HCT116 (cell line): Measurements from ENCODE around the gene PIK3C2A. TPM values are rescaled to one million over a fixed set of nuclear protein-coding genes. Genes with fewer than 3 reads are reported as not detected.
A peak's percentile ranks its signal among the peaks of the same experiment; 100 is the strongest.

Source experiments
- ATAC-seq: fragments of 200-7000 bp; cut with Tn5 transposase; 2 replicates; pipeline ENCODE4 v1.9.1; 2020; ENCODE audit warnings: mild to moderate bottlenecking, moderate library complexity
- BruUV-seq: library from RNA; stranded (reverse); fragments of 400-500 nt; replicated peaks from 2 replicates; lab custom pipeline; 2021; lab: Mats Ljungman, UMichigan
- CTCF ChIA-PET: fragments of 300-600 bp; sonication (Branson Sonifier 250); formaldehyde crosslinking; loops from one replicate; lab custom pipeline; 2021; ENCODE audit warnings: antibody characterized with exemption; lab: Charles Lee
- POLR2A ChIA-PET: fragments of 300-600, 350-600 bp; sonication (Branson Sonifier 250); formaldehyde crosslinking; loops from one replicate; lab custom pipeline; 2021; ENCODE audit warnings: antibody characterized with exemption; lab: Charles Lee
- RAD21 ChIA-PET, 2 experiments: fragments of 300-600 bp; sonication (Branson Sonifier 250); formaldehyde crosslinking; loops; one replicate each; lab custom pipeline; 2023; ENCODE audit warnings: low total read pairs in 2 of 2; ENCODE audit not compliant: uncharacterized antibody in 2 of 2, unreplicated experiment in 2 of 2, low non-redundant PET in 1 of 2; lab: Charles Lee
- DNase-seq: peaks from one replicate; pipeline ENCODE4 v3.0.0-alpha.2; 2010; ENCODE audit warnings: low read depth, low spot score
- H2AFZ ChIP-seq: fragments of 200-600 bp; shearing (Covaris generic), sonication (generic); 2 replicates; pipeline ENCODE4 v1.6.1; 2017; ENCODE audit warnings: low read depth, mixed run types, mixed read lengths, antibody characterized with exemption, low read length; ENCODE audit not compliant: poor library complexity, severe bottlenecking
- H3K27ac ChIP-seq: 2 replicates; pipeline ENCODE4 v1.5.1; 2012; ENCODE audit warnings: low read depth, low read length
- H3K27me3 ChIP-seq: fragments of 200-600 bp; sonication (generic); 2 replicates; pipeline ENCODE4 v1.6.1; 2016; ENCODE audit warnings: mixed run types, low read length, mixed read lengths; ENCODE audit not compliant: insufficient read depth
- H3K36me3 ChIP-seq, 2 experiments: fragments of 200-500 bp in 1 of 2; fragments of 200-600 bp in 1 of 2; sonication (Bioruptor generic) in 1 of 2; sonication (generic) in 1 of 2; 2 replicates each; pipeline versions ENCODE4 v1.5.1 to v1.6.1; 2014 to 2016; ENCODE audit warnings: low read length in 2 of 2, inconsistent platforms in 1 of 2, mixed read lengths in 1 of 2, mixed run types in 1 of 2; ENCODE audit not compliant: insufficient read depth in 2 of 2, control insufficient read depth in 1 of 2
- H3K4me1 ChIP-seq, 2 experiments: fragments of 200-600 bp in 1 of 2; sonication (generic) in 1 of 2; 2 replicates each; pipeline versions ENCODE4 v1.5.1 to v1.6.1; 2012 to 2017; ENCODE audit warnings: low read length in 2 of 2, inconsistent platforms in 1 of 2, mild to moderate bottlenecking in 1 of 2, mixed read lengths in 1 of 2, mixed run types in 1 of 2, moderate library complexity in 1 of 2; ENCODE audit not compliant: insufficient read depth in 2 of 2, control insufficient read depth in 1 of 2
- H3K4me2 ChIP-seq: fragments of 200-600 bp; sonication (generic); 2 replicates; pipeline ENCODE4 v1.6.1; 2017; ENCODE audit warnings: mixed run types, low read length, mixed read lengths
- H3K4me3 ChIP-seq, 2 experiments: fragments of 200-600 bp in 1 of 2; sonication (generic) in 1 of 2; replicated peaks in 1 of 2; 2 replicates each; pipeline ENCODE4 v1.5.1; 2011 to 2016; ENCODE audit warnings: low read length in 2 of 2, control low read depth in 1 of 2, low read depth in 1 of 2, mild to moderate bottlenecking in 1 of 2, mixed read lengths in 1 of 2, mixed run types in 1 of 2
- H3K79me2 ChIP-seq: fragments of 200-600 bp; sonication (generic); 2 replicates; pipeline ENCODE4 v1.6.1; 2017; ENCODE audit warnings: mild to moderate bottlenecking, mixed run types, low read length, moderate library complexity, mixed read lengths; ENCODE audit not compliant: insufficient read depth
- H3K9ac ChIP-seq: fragments of 200-600 bp; sonication (generic); 2 replicates; pipeline ENCODE4 v1.6.1; 2016; ENCODE audit warnings: low read length, mixed read lengths
- H3K9me2 ChIP-seq: fragments of 200-600 bp; sonication (generic), shearing (Covaris generic); 2 replicates; pipeline ENCODE4 v1.6.1; 2017; ENCODE audit warnings: mixed run types, mild to moderate bottlenecking, moderate library complexity; ENCODE audit not compliant: insufficient read depth
- H3K9me3 ChIP-seq, 2 experiments: fragments of 200-500 bp in 1 of 2; fragments of 200-600 bp in 1 of 2; sonication (Bioruptor generic) in 1 of 2; sonication (generic) in 1 of 2; 2 replicates each; pipeline ENCODE4 v1.6.1; 2014 to 2017; ENCODE audit warnings: low read length in 2 of 2, mixed read lengths in 2 of 2, inconsistent platforms in 1 of 2, low read depth in 1 of 2, mild to moderate bottlenecking in 1 of 2, mixed run types in 1 of 2, moderate library complexity in 1 of 2; ENCODE audit not compliant: control insufficient read depth in 1 of 2, insufficient read depth in 1 of 2
- H4K20me1 ChIP-seq: fragments of 200-600 bp; sonication (generic), shearing (Covaris generic); 2 replicates; pipeline ENCODE4 v1.6.1; 2017; ENCODE audit warnings: mixed run types, mild to moderate bottlenecking, moderate library complexity; ENCODE audit not compliant: insufficient read depth
- CBX3 ChIP-seq: IDR thresholded peaks from 2 replicates; pipeline ENCODE4 v1.6.1; 2012; ENCODE audit warnings: low read depth
- EGR1 ChIP-seq: IDR thresholded peaks from 2 replicates; pipeline ENCODE4 v1.6.1; 2012; ENCODE audit warnings: low read depth
- ELF1 ChIP-seq: IDR thresholded peaks from 2 replicates; pipeline ENCODE4 v1.6.1; 2012; ENCODE audit warnings: low read depth, borderline replicate concordance
- EZH2 ChIP-seq: fragments of 200-600 bp; sonication (generic); IDR thresholded peaks from 2 replicates; pipeline ENCODE4 v1.6.1; 2017; ENCODE audit warnings: antibody characterized with exemption, mixed run types
- EZH2phosphoT487 ChIP-seq: fragments of 200-600 bp; IDR thresholded peaks from 2 replicates; pipeline ENCODE4 v1.6.1; 2018; ENCODE audit warnings: antibody characterized with exemption, borderline replicate concordance
- FOSL1 ChIP-seq: IDR thresholded peaks from 2 replicates; pipeline ENCODE4 v1.6.1; 2012; ENCODE audit warnings: low read depth
- JUND ChIP-seq: IDR thresholded peaks from 2 replicates; pipeline ENCODE4 v1.6.1; 2012
- MAX ChIP-seq: IDR thresholded peaks from 2 replicates; pipeline ENCODE4 v1.6.1; 2012
- POLR2A ChIP-seq: IDR thresholded peaks from 2 replicates; pipeline ENCODE4 v1.7.0; 2011; ENCODE audit warnings: borderline replicate concordance; ENCODE audit not compliant: insufficient read depth, insufficient read length; ENCODE audit errors: extremely low read depth
- POLR2AphosphoS5 ChIP-seq: IDR thresholded peaks from 2 replicates; pipeline ENCODE4 v1.6.1; 2011; ENCODE audit warnings: mild to moderate bottlenecking, low read depth, low read length, moderate library complexity
- RAD21 ChIP-seq: IDR thresholded peaks from 2 replicates; pipeline ENCODE4 v1.6.1; 2012; ENCODE audit warnings: low read depth, mild to moderate bottlenecking
- SIN3A ChIP-seq: IDR thresholded peaks from 2 replicates; pipeline ENCODE4 v1.6.1; 2012; ENCODE audit warnings: low read depth
- SP1 ChIP-seq: IDR thresholded peaks from 2 replicates; pipeline ENCODE4 v1.6.1; 2012; ENCODE audit warnings: low read depth
- SRF ChIP-seq: IDR thresholded peaks from 2 replicates; pipeline ENCODE4 v1.6.1; 2012; ENCODE audit warnings: low read depth
- TCF7L2 ChIP-seq: IDR thresholded peaks from 2 replicates; pipeline ENCODE4 v1.7.0; 2011; ENCODE audit warnings: borderline replicate concordance, inconsistent platforms; ENCODE audit not compliant: insufficient read depth, insufficient read length; ENCODE audit errors: extremely low read depth
- YY1 ChIP-seq: IDR thresholded peaks from 2 replicates; pipeline ENCODE4 v1.6.1; 2011; ENCODE audit warnings: low read length, low read depth, moderate library complexity, mild to moderate bottlenecking; ENCODE audit not compliant: insufficient replicate concordance; ENCODE audit errors: extremely low read depth
- ZBTB33 ChIP-seq: IDR thresholded peaks from 2 replicates; pipeline ENCODE4 v1.6.1; 2011; ENCODE audit warnings: mild to moderate bottlenecking, low read length, moderate library complexity; ENCODE audit not compliant: insufficient replicate concordance; ENCODE audit errors: extremely low read depth
- ZFX ChIP-seq: fragments of 450-650 bp; IDR thresholded peaks from 2 replicates; pipeline ENCODE4 v1.6.1; 2017
- ZNF274 ChIP-seq: fragments of 200-500 bp; sonication (Bioruptor generic); IDR thresholded peaks from 2 replicates; pipeline ENCODE4 v1.6.1; 2014; ENCODE audit warnings: mild to moderate bottlenecking, low read depth, low read length, inconsistent platforms
- intact Hi-C: fragments of 100-400 bp; cut with micrococcal nuclease; formaldehyde crosslinking; loops from 2 replicates; pipeline ENCODE4 v1.10.0; 2022
- total RNA-seq: library from RNA; stranded (reverse); gene quantifications from one replicate; pipeline ENCODE4 v1.2.1, GENCODE V29; 2021; ENCODE audit not compliant: unreplicated experiment
- TF ChIP-seq, protein P1 (sequence below): IDR thresholded peaks from 2 replicates; pipeline ENCODE4 v1.6.1; 2012
- TF ChIP-seq, protein P2 (sequence below), 3 experiments: fragments of 200-600 bp in 1 of 3; sonication (generic) in 1 of 3; IDR thresholded peaks in 2 of 3; conservative IDR thresholded peaks in 1 of 3; 2 replicates each; pipeline ENCODE4 v1.5.1; 2012 to 2017; ENCODE audit warnings: low read depth in 2 of 3, low read length in 2 of 3, antibody characterized with exemption in 1 of 3, borderline replicate concordance in 1 of 3, control low read depth in 1 of 3, mild to moderate bottlenecking in 1 of 3, mixed read lengths in 1 of 3, mixed run types in 1 of 3, moderate library complexity in 1 of 3; ENCODE audit not compliant: insufficient read depth in 1 of 3

Gene PIK3C2A
- total RNA-seq, 1 experiment from 2014 or later, result 51.6 TPM

DNA sequence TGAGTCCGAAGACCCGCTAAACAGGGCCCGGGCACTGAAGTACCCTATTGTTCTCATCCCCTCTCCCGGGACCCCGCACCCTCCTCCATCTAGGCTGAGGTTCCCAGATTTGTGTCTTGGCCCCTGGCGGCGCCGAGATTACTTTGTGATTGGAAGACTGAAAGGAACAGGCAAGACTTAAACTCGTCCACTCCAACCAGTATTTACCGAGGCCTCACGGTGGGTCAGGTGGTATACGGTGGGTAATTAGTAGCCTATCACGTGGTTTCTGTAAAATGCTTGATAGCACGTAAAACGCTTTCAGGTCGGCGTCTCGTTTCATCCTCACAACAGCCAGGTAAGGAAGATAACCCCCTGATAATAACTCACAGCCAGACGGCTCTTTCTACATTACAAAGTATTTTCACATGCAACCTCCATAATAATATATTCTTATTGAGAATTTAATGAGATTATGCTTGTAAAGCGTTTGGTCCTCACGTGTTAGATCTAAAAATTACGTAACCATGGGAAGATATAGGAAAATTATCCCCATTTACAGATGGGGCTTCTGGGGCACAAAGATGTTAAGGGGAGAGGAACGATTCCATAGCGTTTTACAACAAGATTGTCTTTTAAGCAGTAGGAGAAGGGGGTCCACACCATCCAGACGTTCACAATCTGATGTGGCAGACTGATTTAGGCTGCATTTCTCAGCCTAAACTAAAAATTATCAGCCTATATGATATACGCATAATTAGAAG lies 642 bp upstream of the PIK3C2A start:
- no peaks in the 10 kb centered on the region for H4K20me1 ChIP-seq
- ChIA-PET CTCF (interaction anchor here (0.9 to 1.0 kb wide), 2 partner anchors 9 to 271 kb away, joined by 3 read pairs; no protein-coding TSS in a partner anchor), POLR2A (interaction anchor here (0.6 to 1.2 kb wide), 6 partner anchors 14 to 131 kb away, joined by 3 to 8 read pairs (median 4); partner anchors contain the start of gene RPS13), RAD21 (no interaction called here)
- H3K27ac ChIP-seq, result peak overlapping the region; percentile 96
- peak overlapping the region; percentile 93 for H3K9ac ChIP-seq
- DNase-seq, result peak; percentile 82
- peak; percentile 73 for ATAC-seq
- intact Hi-C loops, result loop anchor here (1.0 kb wide), 1 partner anchor 34 kb away; no protein-coding TSS in a partner anchor
- no peaks in the 10 kb centered on the region for H3K9me3 ChIP-seq
- peaks cover 39% of the 10 kb centered on the region for H3K79me2 ChIP-seq
- H3K27me3 ChIP-seq, result no peaks in the 10 kb centered on the region
- BruUV-seq, result TSS peak; percentile 72
- no peaks in the 10 kb centered on the region for H3K9me2 ChIP-seq
- peaks cover 8 to 21% of the 10 kb centered on the region in 2 experiments for H3K4me1 ChIP-seq
- no peaks in the 10 kb centered on the region for H3K36me3 ChIP-seq
- H2AFZ ChIP-seq, result peak overlapping the region; percentile 75
- H3K4me2 ChIP-seq, result peak overlapping the region; percentile 96
- peak overlapping the region; percentile 89 to 90 for H3K4me3 ChIP-seq
- no peak for TF ChIP-seq RAD21
- TF ChIP-seq ELF1, result no peak
- TF ChIP-seq ZNF274, result no peak
- TF ChIP-seq TCF7L2, result peak; percentile 83
- TF ChIP-seq FOSL1, result no peak
- no peak for TF ChIP-seq YY1
- TF ChIP-seq SIN3A, result peak; percentile 71
- no peak for TF ChIP-seq CBX3
- no peak for TF ChIP-seq JUND
- TF ChIP-seq EZH2phosphoT487, result no peak
- peak; percentile 23 for TF ChIP-seq SP1
- TF ChIP-seq POLR2A, result no peak
- TF ChIP-seq POLR2AphosphoS5, result no peak
- peak; percentile 68; the same call in 1 of the 2 replicates for TF ChIP-seq ZFX
- TF ChIP-seq, protein P1, sequence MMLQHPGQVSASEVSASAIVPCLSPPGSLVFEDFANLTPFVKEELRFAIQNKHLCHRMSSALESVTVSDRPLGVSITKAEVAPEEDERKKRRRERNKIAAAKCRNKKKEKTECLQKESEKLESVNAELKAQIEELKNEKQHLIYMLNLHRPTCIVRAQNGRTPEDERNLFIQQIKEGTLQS, result no peak
- TF ChIP-seq EZH2, result no peak
- TF ChIP-seq MAX, result peak; percentile 78
- no peak for TF ChIP-seq SRF
- TF ChIP-seq, protein P2, sequence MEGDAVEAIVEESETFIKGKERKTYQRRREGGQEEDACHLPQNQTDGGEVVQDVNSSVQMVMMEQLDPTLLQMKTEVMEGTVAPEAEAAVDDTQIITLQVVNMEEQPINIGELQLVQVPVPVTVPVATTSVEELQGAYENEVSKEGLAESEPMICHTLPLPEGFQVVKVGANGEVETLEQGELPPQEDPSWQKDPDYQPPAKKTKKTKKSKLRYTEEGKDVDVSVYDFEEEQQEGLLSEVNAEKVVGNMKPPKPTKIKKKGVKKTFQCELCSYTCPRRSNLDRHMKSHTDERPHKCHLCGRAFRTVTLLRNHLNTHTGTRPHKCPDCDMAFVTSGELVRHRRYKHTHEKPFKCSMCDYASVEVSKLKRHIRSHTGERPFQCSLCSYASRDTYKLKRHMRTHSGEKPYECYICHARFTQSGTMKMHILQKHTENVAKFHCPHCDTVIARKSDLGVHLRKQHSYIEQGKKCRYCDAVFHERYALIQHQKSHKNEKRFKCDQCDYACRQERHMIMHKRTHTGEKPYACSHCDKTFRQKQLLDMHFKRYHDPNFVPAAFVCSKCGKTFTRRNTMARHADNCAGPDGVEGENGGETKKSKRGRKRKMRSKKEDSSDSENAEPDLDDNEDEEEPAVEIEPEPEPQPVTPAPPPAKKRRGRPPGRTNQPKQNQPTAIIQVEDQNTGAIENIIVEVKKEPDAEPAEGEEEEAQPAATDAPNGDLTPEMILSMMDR (IDR thresholded peaks at IDR 0.05 in 2 of 3, conservative IDR thresholded peaks at IDR 0.05 in 1 of 3; ENCODE audit: borderline replicate concordance in 1 of 3, insufficient read depth in 1 of 3, low read depth in 2 of 3, low read length in 2 of 3), result no peak
- TF ChIP-seq EGR1, result no peak
- no peak for TF ChIP-seq ZBTB33
